Endothelial cell of umbilical vein (primary cell): ENCODE results near the gene ACP1.
"Not testable (repeated sequence)": the region's sequence is repeated elsewhere in the genome, so short reads cannot be mapped to it uniquely, and the experiment has no call there.

Experiments used
- CTCF ChIP-seq, 2 donors: IDR thresholded peaks; 1 replicate in 1 of 2; 2 replicates in 1 of 2; pipeline ENCODE4 v1.5.1; 2011; ENCODE audit warnings: low read length in 2 of 2, mild to moderate bottlenecking in 2 of 2, moderate library complexity in 2 of 2, control low read depth in 1 of 2, inconsistent platforms in 1 of 2, low read depth in 1 of 2; ENCODE audit not compliant: insufficient read depth in 1 of 2; ENCODE audit errors: extremely low read depth in 1 of 2
- EZH2 ChIP-seq: IDR thresholded peaks from 2 replicates; pipeline ENCODE4 v1.6.1; 2012; ENCODE audit warnings: borderline replicate concordance, low read depth, mild to moderate bottlenecking, moderate library complexity, low read length, inconsistent platforms; ENCODE audit not compliant: severe bottlenecking
- FOS ChIP-seq: IDR thresholded peaks from 2 replicates; pipeline ENCODE4 v1.6.1; 2011; ENCODE audit warnings: mild to moderate bottlenecking, low read length, moderate library complexity, borderline replicate concordance; ENCODE audit not compliant: insufficient read depth
- GATA2 ChIP-seq: IDR thresholded peaks from 2 replicates; pipeline ENCODE4 v1.7.0; 2011; ENCODE audit warnings: low read depth, mild to moderate bottlenecking, moderate library complexity, mixed read lengths, low read length; ENCODE audit not compliant: insufficient read length, insufficient read depth
- JUN ChIP-seq: IDR thresholded peaks from 2 replicates; pipeline ENCODE4 v1.6.1; 2011; ENCODE audit warnings: borderline replicate concordance, low read depth; ENCODE audit not compliant: insufficient read length, insufficient read depth
- MAX ChIP-seq: IDR thresholded peaks from 2 replicates; pipeline ENCODE4 v1.6.1; 2011; ENCODE audit not compliant: insufficient read depth, insufficient read length
- MYC ChIP-seq: IDR thresholded peaks from one replicate; pipeline ENCODE4 v1.6.1; 2011; ENCODE audit warnings: mild to moderate bottlenecking, low read depth, low read length
- POLR2A ChIP-seq: IDR thresholded peaks from 2 replicates; pipeline ENCODE4 v1.6.1; 2012; ENCODE audit warnings: low read depth, mild to moderate bottlenecking, control low read depth, low read length
- POLR2AphosphoS5 ChIP-seq: IDR thresholded peaks from 2 replicates; pipeline ENCODE4 v1.6.1; 2012; ENCODE audit warnings: low read depth, mild to moderate bottlenecking, control low read depth, low read length, moderate library complexity; ENCODE audit not compliant: insufficient read depth

- not testable (repeated sequence) for TF ChIP-seq POLR2A; CTCF (IDR thresholded peaks at IDR 0.05; ENCODE audit: extremely low read depth in 1 of 2, insufficient read depth in 1 of 2, low read depth in 1 of 2, low read length in 2 of 2); MYC; MAX; EZH2; POLR2AphosphoS5; FOS; JUN; GATA2
Measured at GRCh38 chr2:315925-316324, 51.2 kb downstream of the ACP1 start.
